ENCODE data around the gene IDH2. TPM values are rescaled to one million over a fixed set of nuclear protein-coding genes. Genes with fewer than 3 reads are reported as not detected.
"Not testable (repeated sequence)": the region's sequence is repeated elsewhere in the genome, so short reads cannot be mapped to it uniquely, and the experiment has no call there.

Gene IDH2
- total and polyA plus RNA-seq, 4 donors, result 65.5 to 144 (median 126) TPM

DNA sequence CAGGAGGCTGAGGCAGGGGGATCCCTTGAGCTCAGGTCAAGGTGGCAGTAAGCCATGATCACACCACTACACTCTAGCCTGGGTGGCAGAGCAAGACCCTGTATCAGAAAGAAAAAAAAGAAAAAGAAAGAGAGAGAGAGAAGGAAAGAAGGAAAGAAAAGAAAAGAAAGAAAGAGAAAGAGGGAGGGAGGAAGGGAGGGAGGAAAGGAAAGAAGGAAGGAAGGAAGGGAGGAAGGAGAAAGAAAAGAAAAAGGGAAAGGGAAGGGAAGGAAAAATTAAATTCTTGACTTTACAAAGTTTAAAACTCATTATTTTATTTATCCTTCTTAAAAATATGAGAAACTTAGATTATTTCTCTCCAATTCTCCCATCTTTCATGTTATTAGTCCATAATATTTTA, 17.1 kb upstream of the IDH2 start:
- Histone ChIP-seq H3K36me3 (ENCODE audit: control insufficient read depth, insufficient read depth, low read length) (no peaks in the 10 kb centered on the region), H3K9me3 (ENCODE audit: control insufficient read depth, insufficient read depth, low read length) (no peaks in the 10 kb centered on the region), H3K4me1 (ENCODE audit: control insufficient read depth, insufficient read depth, low read length) (no peaks in the 10 kb centered on the region), H3K4me3 (ENCODE audit: low read depth, low read length) (no peak overlapping the region), H3K27ac (ENCODE audit: low read depth, low read length) (no peak overlapping the region), H3K27me3 (ENCODE audit: control insufficient read depth, insufficient read depth, low read length) (no peaks in the 10 kb centered on the region)
- no peak for DNase-seq (ENCODE audit: low read depth in 4 of 6, low spot score in 6 of 6)

- no peaks in the 10 kb centered on the region for H3K9me3 ChIP-seq (ENCODE audit: control insufficient read depth, insufficient read depth, low read length)
- no peaks in the 10 kb centered on the region for H3K4me1 ChIP-seq (ENCODE audit: control insufficient read depth, insufficient read depth, low read length)
- no peak overlapping the region for H3K4me3 ChIP-seq (ENCODE audit: low read depth, low read length)
- no peak for DNase-seq (ENCODE audit: low read depth in 4 of 6, low spot score in 6 of 6)
- no peaks in the 10 kb centered on the region for H3K36me3 ChIP-seq (ENCODE audit: control insufficient read depth, insufficient read depth, low read length)
- H3K27me3 ChIP-seq (ENCODE audit: control insufficient read depth, insufficient read depth, low read length), result no peaks in the 10 kb centered on the region
- H3K27ac ChIP-seq (ENCODE audit: low read depth, low read length), result no peak overlapping the region
- no CpG with 5 or more reads among the region's 2 CpGs for WGBS (ENCODE audit: insufficient coverage)
Measured at GRCh38 chr15:90115783-90116182, 13.5 kb upstream of the IDH2 start.

DNA sequence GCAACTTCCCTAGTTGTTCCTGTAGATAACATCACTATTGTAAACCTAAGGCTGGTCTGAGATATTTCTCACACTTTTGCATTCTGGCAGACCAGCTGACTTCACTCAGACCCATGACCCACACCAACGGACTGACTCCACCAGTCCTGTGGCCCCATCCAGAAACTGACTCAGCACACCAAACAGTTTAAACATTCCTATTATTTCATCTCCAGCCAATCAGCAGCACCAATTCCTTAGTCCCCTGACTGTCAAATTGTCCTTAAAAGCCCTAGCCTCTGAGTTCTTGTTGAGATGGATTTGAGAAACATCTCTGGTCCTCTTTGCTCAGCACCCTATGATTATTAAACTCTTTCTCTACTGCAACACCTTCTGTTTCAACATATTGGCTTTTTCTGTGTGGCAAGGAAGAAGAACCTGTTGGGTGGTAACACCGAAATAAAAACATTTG, 12.2 kb upstream of the IDH2 start:
- no peak overlapping the region for H3K27ac ChIP-seq (ENCODE audit: low read depth, low read length)
- no peaks in the 10 kb centered on the region for H3K4me1 ChIP-seq (ENCODE audit: control insufficient read depth, insufficient read depth, low read length)
- 44% methylated on average over 1 of the region's 2 CpGs for WGBS (ENCODE audit: insufficient coverage)
- H3K36me3 ChIP-seq (ENCODE audit: control insufficient read depth, insufficient read depth, low read length), result no peaks in the 10 kb centered on the region
- H3K9me3 ChIP-seq (ENCODE audit: control insufficient read depth, insufficient read depth, low read length), result no peaks in the 10 kb centered on the region
- H3K27me3 ChIP-seq (ENCODE audit: control insufficient read depth, insufficient read depth, low read length), result no peaks in the 10 kb centered on the region
- H3K4me3 ChIP-seq (ENCODE audit: low read depth, low read length), result no peak overlapping the region
- DNase-seq (ENCODE audit: low read depth in 4 of 6, low spot score in 6 of 6), result no peak

- no peaks in the 10 kb centered on the region for H3K36me3 ChIP-seq (ENCODE audit: control insufficient read depth, insufficient read depth, low read length)
- WGBS (ENCODE audit: insufficient coverage), result no CpG with 5 or more reads among the region's 7 CpGs
- H3K4me1 ChIP-seq (ENCODE audit: control insufficient read depth, insufficient read depth, low read length), result no peaks in the 10 kb centered on the region
- no peaks in the 10 kb centered on the region for H3K9me3 ChIP-seq (ENCODE audit: control insufficient read depth, insufficient read depth, low read length)
- H3K27me3 ChIP-seq (ENCODE audit: control insufficient read depth, insufficient read depth, low read length), result no peaks in the 10 kb centered on the region
- no peak for DNase-seq (ENCODE audit: low read depth in 4 of 6, low spot score in 6 of 6)
- no peak overlapping the region for H3K27ac ChIP-seq (ENCODE audit: low read depth, low read length)
- no peak overlapping the region for H3K4me3 ChIP-seq (ENCODE audit: low read depth, low read length)
Measured at GRCh38 chr15:90113166-90113565, 10.9 kb upstream of the IDH2 start.

GRCh38 chr15:90109163-90109751, 7.0 kb upstream of the IDH2 start:
- WGBS (ENCODE audit: insufficient coverage), result no CpG with 5 or more reads among the region's 3 CpGs
- H3K36me3 ChIP-seq (ENCODE audit: control insufficient read depth, insufficient read depth, low read length); H3K4me3 ChIP-seq (ENCODE audit: low read depth, low read length); H3K27me3 ChIP-seq (ENCODE audit: control insufficient read depth, insufficient read depth, low read length); H3K27ac ChIP-seq (ENCODE audit: low read depth, low read length); H3K4me1 ChIP-seq (ENCODE audit: control insufficient read depth, insufficient read depth, low read length); H3K9me3 ChIP-seq (ENCODE audit: control insufficient read depth, insufficient read depth, low read length); DNase-seq (ENCODE audit: low read depth in 4 of 6, low spot score in 6 of 6): not testable (repeated sequence)

DNA sequence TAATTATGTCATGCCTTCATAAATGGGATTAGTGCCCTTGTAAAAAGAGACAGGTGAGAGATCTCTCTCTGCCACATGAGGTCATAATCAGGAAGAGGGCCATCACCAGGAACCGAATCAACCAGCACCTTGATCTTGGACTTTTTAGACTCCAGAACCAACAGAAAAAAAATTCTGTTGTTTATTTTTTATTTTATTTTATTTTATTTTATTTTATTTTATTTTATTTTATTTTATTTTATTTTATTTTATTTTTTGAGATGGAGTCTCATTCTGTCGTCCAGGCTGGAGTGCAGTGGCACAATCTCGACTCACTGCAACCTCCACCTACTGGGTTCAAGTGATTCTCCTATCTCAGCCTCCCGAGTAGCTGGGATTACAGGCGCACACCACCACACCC, 5.8 kb upstream of the IDH2 start:
- not testable (repeated sequence) for H3K9me3 ChIP-seq (ENCODE audit: control insufficient read depth, insufficient read depth, low read length); H3K27me3 ChIP-seq (ENCODE audit: control insufficient read depth, insufficient read depth, low read length); DNase-seq (ENCODE audit: low read depth in 4 of 6, low spot score in 6 of 6); H3K36me3 ChIP-seq (ENCODE audit: control insufficient read depth, insufficient read depth, low read length); H3K27ac ChIP-seq (ENCODE audit: low read depth, low read length); H3K4me3 ChIP-seq (ENCODE audit: low read depth, low read length)
- H3K4me1 ChIP-seq (ENCODE audit: control insufficient read depth, insufficient read depth, low read length), result peaks cover 16% of the 10 kb centered on the region
- WGBS (ENCODE audit: insufficient coverage), result no CpG with 5 or more reads among the region's 5 CpGs

GRCh38 chr15:90106522-90107117, 4.4 kb upstream of the IDH2 start:
- Histone ChIP-seq H3K27me3 (ENCODE audit: control insufficient read depth, insufficient read depth, low read length) (no peaks in the 10 kb centered on the region), H3K4me3 (ENCODE audit: low read depth, low read length) (no peak overlapping the region), H3K9me3 (ENCODE audit: control insufficient read depth, insufficient read depth, low read length) (no peaks in the 10 kb centered on the region), H3K27ac (ENCODE audit: low read depth, low read length) (no peak overlapping the region), H3K36me3 (ENCODE audit: control insufficient read depth, insufficient read depth, low read length) (no peaks in the 10 kb centered on the region), H3K4me1 (ENCODE audit: control insufficient read depth, insufficient read depth, low read length) (peaks cover 24% of the 10 kb centered on the region)
- DNase-seq (ENCODE audit: low read depth in 4 of 6, low spot score in 6 of 6), result no peak
- 76% methylated on average over 3 of the region's 7 CpGs for WGBS (ENCODE audit: insufficient coverage)

- peaks cover 35% of the 10 kb centered on the region for H3K4me1 ChIP-seq (ENCODE audit: control insufficient read depth, insufficient read depth, low read length)
- WGBS (ENCODE audit: insufficient coverage), result 66% methylated on average over 7 of the region's 7 CpGs
- H3K9me3 ChIP-seq (ENCODE audit: control insufficient read depth, insufficient read depth, low read length), result no peaks in the 10 kb centered on the region
- H3K27ac ChIP-seq (ENCODE audit: low read depth, low read length), result no peak overlapping the region
- no peaks in the 10 kb centered on the region for H3K27me3 ChIP-seq (ENCODE audit: control insufficient read depth, insufficient read depth, low read length)
- no peak overlapping the region for H3K4me3 ChIP-seq (ENCODE audit: low read depth, low read length)
- DNase-seq (ENCODE audit: low read depth in 4 of 6, low spot score in 6 of 6), result no peak
- H3K36me3 ChIP-seq (ENCODE audit: control insufficient read depth, insufficient read depth, low read length), result no peaks in the 10 kb centered on the region
Measured at GRCh38 chr15:90105521-90105920, 3.3 kb upstream of the IDH2 start.

- Histone ChIP-seq H3K36me3 (ENCODE audit: control insufficient read depth, insufficient read depth, low read length) (no peaks in the 10 kb centered on the region), H3K4me1 (ENCODE audit: control insufficient read depth, insufficient read depth, low read length) (peaks cover 44% of the 10 kb centered on the region), H3K4me3 (ENCODE audit: low read depth, low read length) (no peak overlapping the region), H3K27me3 (ENCODE audit: control insufficient read depth, insufficient read depth, low read length) (no peaks in the 10 kb centered on the region), H3K9me3 (ENCODE audit: control insufficient read depth, insufficient read depth, low read length) (no peaks in the 10 kb centered on the region), H3K27ac (ENCODE audit: low read depth, low read length) (no peak overlapping the region)
- WGBS (ENCODE audit: insufficient coverage), result 78% methylated on average over 4 of the region's 4 CpGs
- DNase-seq (ENCODE audit: low read depth in 4 of 6, low spot score in 6 of 6), result no peak
Measured at GRCh38 chr15:90104551-90104950, 2.3 kb upstream of the IDH2 start.

DNA sequence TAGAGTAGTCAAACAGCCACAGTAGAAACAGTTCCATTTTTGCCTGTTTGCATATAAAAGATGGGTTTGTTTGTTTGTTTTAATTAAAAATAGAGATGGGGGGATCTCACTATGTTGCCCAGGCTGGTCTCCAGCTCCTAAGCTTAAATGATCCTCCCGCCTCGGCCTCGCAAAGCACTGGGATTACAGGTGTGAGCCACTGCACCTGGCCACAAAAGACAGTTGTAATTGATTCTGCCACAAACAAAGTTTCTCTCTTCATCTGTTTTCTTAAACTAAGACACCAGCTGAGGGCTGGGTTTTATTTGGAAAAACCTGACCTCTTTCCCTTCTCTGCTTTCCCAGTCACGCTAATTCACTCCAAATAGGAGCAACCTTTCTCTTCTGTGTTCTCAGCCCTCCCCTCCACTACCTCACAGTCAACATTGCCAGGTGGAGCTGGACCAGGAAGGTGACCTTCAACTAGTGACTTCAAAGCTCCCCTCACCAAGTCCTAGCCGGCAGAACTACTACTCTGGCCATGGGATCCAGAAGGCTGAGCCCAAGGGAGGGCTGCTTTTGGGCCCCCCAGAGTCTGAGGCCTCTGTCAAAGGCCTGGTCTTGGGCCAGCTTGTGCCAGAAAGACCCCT, 1.5 kb upstream of the IDH2 start:
- no peaks in the 10 kb centered on the region for H3K27me3 ChIP-seq (ENCODE audit: control insufficient read depth, insufficient read depth, low read length)
- 82% methylated on average over 2 of the region's 5 CpGs for WGBS (ENCODE audit: insufficient coverage)
- H3K4me3 ChIP-seq (ENCODE audit: low read depth, low read length), result no peak overlapping the region
- DNase-seq (ENCODE audit: low read depth in 4 of 6, low spot score in 6 of 6), result no peak
- no peaks in the 10 kb centered on the region for H3K9me3 ChIP-seq (ENCODE audit: control insufficient read depth, insufficient read depth, low read length)
- H3K4me1 ChIP-seq (ENCODE audit: control insufficient read depth, insufficient read depth, low read length), result peaks cover 52% of the 10 kb centered on the region
- no peak overlapping the region for H3K27ac ChIP-seq (ENCODE audit: low read depth, low read length)
- no peaks in the 10 kb centered on the region for H3K36me3 ChIP-seq (ENCODE audit: control insufficient read depth, insufficient read depth, low read length)

Data from spinal cord (tissue), 10 donors.